Measurements from ENCODE around the gene NFS1. TPM values are rescaled to one million over a fixed set of nuclear protein-coding genes. Genes with fewer than 3 reads are reported as not detected.
"Not testable (repeated sequence)": the region's sequence is repeated elsewhere in the genome, so short reads cannot be mapped to it uniquely, and the experiment has no call there.

NFS1 gene
- total RNA-seq, 1 experiment from 2014 or later, result 75.8 TPM

- peaks cover 72% of the 10 kb centered on the region for H4K20me1 ChIP-seq (ENCODE audit: low read length)
- H3K79me2 ChIP-seq (ENCODE audit: low read length), result peaks cover 91% of the 10 kb centered on the region
- ATAC-seq, result no peak
- CTCF ChIA-PET, result no interaction called here
- no peak for DNase-seq
- no peaks in the 10 kb centered on the region for H3K27me3 ChIP-seq (ENCODE audit: low read length)
- TF ChIP-seq CTCF (conservative IDR thresholded peaks at IDR 0.05; ENCODE audit: low read depth, low read length) (no peak), EZH2 (IDR thresholded peaks at IDR 0.05; ENCODE audit: low read length, unreplicated experiment) (no peak), EZH2phosphoT487 (IDR thresholded peaks at IDR 0.05; ENCODE audit: borderline replicate concordance, low read length) (no peak)
- intact Hi-C loops (cut with micrococcal nuclease), result no loop called here
- no peaks in the 10 kb centered on the region for H3K4me1 ChIP-seq (ENCODE audit: insufficient read depth, low read length)
- H3F3A ChIP-seq (ENCODE audit: low read length, unreplicated experiment), result peaks cover 9% of the 10 kb centered on the region
- BruUV-seq (replicated peaks), result no TSS peak
- H3K36me3 ChIP-seq (ENCODE audit: low read depth, low read length), result peaks cover 87% of the 10 kb centered on the region
- no peak overlapping the region for H3K4me3 ChIP-seq (ENCODE audit: low read length)
- POLR2A ChIA-PET (ENCODE audit: unreplicated experiment), result interaction anchor here (0.6 kb wide), 1 partner anchor 230 kb away, joined by 14 read pairs; the partner anchor contains the start of gene SCAND1
- no peak overlapping the region for H3K9ac ChIP-seq (ENCODE audit: low read length)
- no peak overlapping the region for H3K27ac ChIP-seq (ENCODE audit: low read length)
- no peak overlapping the region for H2AFZ ChIP-seq (ENCODE audit: low read length)
- no peak overlapping the region for H3K4me2 ChIP-seq (ENCODE audit: low read length)
- no peaks in the 10 kb centered on the region for H3K9me3 ChIP-seq (ENCODE audit: low read length)
- no peaks in the 10 kb centered on the region for H3K9me2 ChIP-seq (replicated peaks; ENCODE audit: low read length)
Measured at GRCh38 chr20:35724321-35725230, 25.4 kb upstream of the NFS1 start.

- DNase-seq; H3K4me3 ChIP-seq (ENCODE audit: low read length); H3K27ac ChIP-seq (ENCODE audit: low read length); intact Hi-C loops (cut with micrococcal nuclease); H3K4me1 ChIP-seq (ENCODE audit: insufficient read depth, low read length); H3K27me3 ChIP-seq (ENCODE audit: low read length); H3F3A ChIP-seq (ENCODE audit: low read length, unreplicated experiment); CTCF ChIA-PET; POLR2A ChIA-PET (ENCODE audit: unreplicated experiment); H3K9me2 ChIP-seq (replicated peaks; ENCODE audit: low read length); H3K9me3 ChIP-seq (ENCODE audit: low read length); H2AFZ ChIP-seq (ENCODE audit: low read length); H3K4me2 ChIP-seq (ENCODE audit: low read length); BruUV-seq (replicated peaks); H3K9ac ChIP-seq (ENCODE audit: low read length); ATAC-seq: not testable (repeated sequence)
- H3K36me3 ChIP-seq (ENCODE audit: low read depth, low read length), result peaks cover 89% of the 10 kb centered on the region
- H3K79me2 ChIP-seq (ENCODE audit: low read length), result peaks cover 92% of the 10 kb centered on the region
- peaks cover 74% of the 10 kb centered on the region for H4K20me1 ChIP-seq (ENCODE audit: low read length)
Measured at GRCh38 chr20:35723652-35724320, 24.6 kb upstream of the NFS1 start.

GRCh38 chr20:35723275-35723639, 24.1 kb upstream of the NFS1 start:
- H3K27ac ChIP-seq (ENCODE audit: low read length); H3K9me3 ChIP-seq (ENCODE audit: low read length); H3K27me3 ChIP-seq (ENCODE audit: low read length); BruUV-seq (replicated peaks); H3K4me1 ChIP-seq (ENCODE audit: insufficient read depth, low read length); POLR2A ChIA-PET (ENCODE audit: unreplicated experiment); H3K9me2 ChIP-seq (replicated peaks; ENCODE audit: low read length); H3K9ac ChIP-seq (ENCODE audit: low read length); H3K4me2 ChIP-seq (ENCODE audit: low read length); H3K4me3 ChIP-seq (ENCODE audit: low read length); ATAC-seq; intact Hi-C loops (cut with micrococcal nuclease); DNase-seq; CTCF ChIA-PET; H3F3A ChIP-seq (ENCODE audit: low read length, unreplicated experiment); H2AFZ ChIP-seq (ENCODE audit: low read length): not testable (repeated sequence)
- H3K36me3 ChIP-seq (ENCODE audit: low read depth, low read length), result peaks cover 89% of the 10 kb centered on the region
- peaks cover 78% of the 10 kb centered on the region for H4K20me1 ChIP-seq (ENCODE audit: low read length)
- peaks cover 93% of the 10 kb centered on the region for H3K79me2 ChIP-seq (ENCODE audit: low read length)

Data from PC-3 (cell line).